HG02870 (cell line): ENCODE measurements around the gene HCN3.

Experiments
- ATAC-seq: cut with Tn5 transposase; IDR thresholded peaks from one replicate; pipeline ENCODE4 v1.9.1; 2021; ENCODE audit warnings: mild to moderate bottlenecking, moderate library complexity; ENCODE audit not compliant: unreplicated experiment

The HCN3 gene

GRCh38 chr1:155253797-155254196, 23.5 kb upstream of the HCN3 start:
- ATAC-seq, result no peak

DNA sequence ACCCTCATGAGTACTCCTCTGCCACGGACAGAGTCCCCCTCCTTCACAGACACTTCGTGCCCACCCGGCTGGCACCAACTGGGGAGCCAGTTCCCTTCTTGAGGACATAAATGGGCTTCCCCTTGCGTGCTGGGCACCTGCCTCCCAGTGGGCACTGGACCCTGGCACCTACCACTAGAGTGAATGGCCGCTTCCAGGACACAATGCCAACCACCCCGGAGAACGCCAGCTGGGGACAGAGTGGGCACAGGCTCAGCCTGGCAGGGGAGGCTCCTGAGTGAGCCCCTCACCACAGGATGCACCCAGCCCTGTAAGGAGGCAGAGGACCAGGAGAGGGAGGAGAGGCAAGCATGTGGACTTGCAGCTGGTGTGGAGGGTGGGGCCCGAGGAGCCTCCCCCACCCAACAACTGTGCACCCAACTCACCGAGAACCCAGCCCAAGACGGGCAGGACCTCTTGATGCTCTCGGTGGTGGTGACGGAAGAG, 23.0 kb upstream of the HCN3 start:
- ATAC-seq, result no peak

DNA sequence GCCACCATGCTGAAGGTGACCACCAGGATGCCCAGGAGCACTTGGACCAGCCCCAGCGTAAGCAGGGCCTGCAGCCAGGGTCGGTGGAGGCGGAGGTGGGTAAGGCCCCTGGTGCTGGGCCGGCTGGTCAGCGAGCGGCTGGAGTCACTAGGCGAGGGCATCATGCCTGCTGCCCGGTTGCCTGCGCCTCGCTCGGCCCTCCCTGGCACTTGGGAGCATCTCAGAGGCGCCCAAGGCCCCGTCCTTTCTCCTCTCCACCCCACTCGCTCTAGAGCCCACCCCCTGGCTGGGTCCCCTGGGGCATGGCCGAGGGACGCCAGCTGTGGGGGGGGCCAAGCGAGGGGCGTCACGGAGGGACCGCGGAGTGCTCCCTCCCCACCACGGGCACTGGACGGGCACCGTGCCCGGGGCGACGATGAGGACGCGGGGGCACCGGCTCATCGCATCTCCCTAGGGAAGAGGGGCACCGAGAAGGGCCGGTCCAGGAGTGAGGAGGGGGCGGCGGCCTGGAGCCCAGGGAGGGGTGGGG, 22.5 kb upstream of the HCN3 start:
- no peak for ATAC-seq

GRCh38 chr1:155255243-155256007, 21.8 kb upstream of the HCN3 start, which contains the start of gene ENTREP3:
Gene ENTREP3, minus strand, starts transcription at chr1:155255483. Its CDS starts 606 bp downstream, at chr1:155254877.
- ATAC-seq, result peak; percentile 49

DNA sequence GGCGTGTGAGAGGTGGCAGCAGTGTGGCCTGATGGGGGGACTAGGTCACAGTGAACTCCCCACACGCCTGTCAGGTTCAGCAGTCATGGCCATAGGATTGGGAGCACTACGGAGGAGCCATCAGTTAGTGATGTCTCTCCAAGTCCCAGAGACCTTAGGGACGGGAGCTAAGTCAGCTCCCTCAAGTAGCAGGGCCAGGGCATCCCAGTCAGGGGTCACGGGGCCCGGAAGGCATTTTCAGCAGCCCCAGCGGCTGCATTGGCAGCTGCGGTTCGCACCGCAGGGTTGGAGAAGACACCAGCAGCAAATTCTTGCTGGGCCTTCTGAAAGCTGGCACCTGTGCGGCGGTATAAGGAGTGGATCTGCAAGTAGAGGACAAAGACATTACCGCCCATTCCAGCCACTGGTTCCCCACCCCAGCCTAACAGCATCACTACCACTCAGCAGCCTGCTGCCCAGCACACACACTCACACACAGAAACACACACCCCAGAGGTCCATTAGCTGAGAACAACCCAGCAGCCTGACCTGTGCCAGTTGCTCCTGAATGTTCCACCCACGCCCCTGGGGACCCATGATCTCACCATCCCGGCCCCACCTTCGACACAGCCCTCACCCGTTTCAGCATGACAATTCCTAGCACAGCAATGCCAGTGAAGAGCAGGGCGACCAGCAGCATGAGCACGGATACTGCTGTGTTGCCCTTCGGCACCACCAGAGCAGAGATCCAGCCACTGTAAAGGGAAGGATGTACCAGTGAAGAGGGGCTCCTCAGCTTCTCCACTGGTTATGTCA, 21.0 kb upstream of the HCN3 start:
- ATAC-seq, result no peak

GRCh38 chr1:155260276-155260675, 17.0 kb upstream of the HCN3 start:
- no peak for ATAC-seq

GRCh38 chr1:155261493-155261851, 15.8 kb upstream of the HCN3 start:
- ATAC-seq, result no peak

DNA sequence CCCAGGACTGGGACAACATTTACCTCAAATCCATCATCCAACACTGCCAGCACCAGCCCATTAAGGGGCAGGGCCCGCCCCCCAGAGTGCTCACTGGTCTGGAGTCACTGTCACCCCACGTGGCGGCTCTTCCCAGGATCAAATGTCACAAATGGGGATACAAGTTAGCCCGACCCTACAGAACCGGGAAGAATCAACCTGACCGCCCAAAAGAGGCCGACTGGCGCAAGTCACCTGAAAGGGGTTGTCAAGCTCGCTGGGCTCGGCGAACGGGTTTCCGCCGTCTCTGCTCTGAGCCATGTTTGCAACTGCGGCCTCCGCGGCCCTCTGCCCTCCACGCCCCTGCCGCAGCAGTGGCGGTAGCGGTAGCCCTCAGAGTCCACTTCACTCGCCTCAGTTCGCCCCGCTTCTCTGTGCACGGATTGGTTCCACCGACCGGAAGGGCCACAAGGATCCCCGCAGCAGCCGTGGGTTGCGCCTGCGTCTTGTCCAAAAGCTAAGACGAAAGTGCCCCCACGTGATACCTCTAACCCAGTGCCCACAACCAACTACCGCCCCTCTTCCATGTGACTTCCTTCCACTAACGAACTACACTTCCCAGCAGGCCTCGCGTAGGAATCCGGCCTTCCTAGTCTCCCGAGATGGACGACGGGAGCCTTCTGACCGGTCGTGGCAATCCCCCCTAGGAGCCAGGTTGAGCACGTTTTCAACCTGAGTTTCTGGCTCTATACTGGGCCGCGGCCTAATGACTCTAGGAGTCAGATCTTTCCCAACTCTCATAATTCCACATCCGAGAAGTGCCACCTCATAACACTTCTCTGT, 15.2 kb upstream of the HCN3 start, which contains the start of gene SCAMP3:
TSS of gene SCAMP3 (minus strand) at position 509 of the 822 bp plus-strand sequence. CDS start at position 300, 209 bp downstream.
- peak; percentile 92 for ATAC-seq

GRCh38 chr1:155263067-155263466, 14.2 kb upstream of the HCN3 start:
- no peak for ATAC-seq

GRCh38 chr1:155266553-155266952, 10.7 kb upstream of the HCN3 start:
- no peak for ATAC-seq

GRCh38 chr1:155267373-155267772, 9.9 kb upstream of the HCN3 start:
- no peak for ATAC-seq

GRCh38 chr1:155268630-155269029, 8.6 kb upstream of the HCN3 start:
- ATAC-seq, result no peak

DNA sequence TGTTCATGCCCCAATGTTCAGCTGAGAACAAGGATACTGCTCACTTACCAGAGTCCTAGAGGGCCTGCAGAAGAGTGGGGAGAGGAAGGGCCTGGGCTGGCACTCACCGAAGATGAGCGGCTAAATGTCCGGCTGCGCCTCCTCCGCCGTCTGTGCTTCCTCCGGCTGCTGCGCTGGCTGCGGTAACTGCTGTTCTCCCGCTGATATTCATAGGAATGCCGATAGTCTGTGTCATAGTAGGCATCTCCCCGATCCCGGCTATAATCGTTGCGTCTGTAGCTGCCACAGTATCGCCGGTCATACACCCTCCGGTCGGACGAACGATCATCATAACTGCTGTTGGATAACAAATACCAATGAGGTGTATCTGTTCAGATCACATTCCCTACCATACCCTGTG, 7.9 kb upstream of the HCN3 start:
- no peak for ATAC-seq

DNA sequence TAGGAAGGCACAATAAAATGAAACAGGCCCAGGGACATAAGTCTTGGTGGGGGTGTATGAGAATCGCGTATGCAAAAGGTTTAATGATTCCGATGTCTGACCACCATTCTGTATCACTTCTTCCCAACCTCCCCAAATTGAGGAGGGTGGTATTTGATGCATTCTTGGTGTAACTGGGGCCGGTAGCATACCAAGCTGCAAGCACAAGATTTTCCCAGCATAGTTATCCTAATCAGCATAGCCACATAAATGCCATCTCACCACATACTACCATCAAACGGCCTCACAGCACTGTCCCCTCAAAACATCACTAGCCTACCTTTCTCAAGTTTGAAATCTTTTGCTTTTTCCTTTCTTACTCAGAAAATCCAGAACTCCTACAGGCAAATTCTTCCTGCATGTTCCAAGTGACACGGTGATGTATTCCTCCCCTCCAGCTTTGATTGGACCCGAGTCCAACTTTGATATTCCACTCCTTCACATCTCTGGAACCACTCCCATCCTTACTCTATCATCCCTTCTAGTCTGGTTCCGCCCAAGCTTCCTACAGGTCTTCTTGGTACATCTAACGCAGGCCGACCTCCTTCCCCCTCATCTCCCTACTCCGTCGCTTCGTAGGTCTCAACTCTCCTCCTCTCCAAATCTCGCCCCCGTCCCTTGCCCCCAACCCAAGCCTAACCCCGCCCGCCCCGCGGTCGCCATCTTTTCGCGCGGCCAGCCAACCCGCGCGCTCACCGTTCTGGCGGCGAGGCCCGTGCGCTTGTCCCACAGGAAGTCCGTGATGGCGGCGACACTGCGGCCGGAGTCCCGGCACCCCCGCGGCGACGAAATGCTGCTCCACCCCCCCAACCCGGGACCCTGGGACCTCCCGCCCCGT, 4.6 kb upstream of the HCN3 start:
- peak; percentile 29 for ATAC-seq

- peak; percentile 76 for ATAC-seq
These were observed 3.7 kb upstream of the HCN3 start, which contains the start of gene CLK2 for GRCh38 chr1:155273343-155274245. Gene CLK2, minus strand, starts transcription at chr1:155273504. Its CDS starts 2,527 bp downstream, at chr1:155270977.

GRCh38 chr1:155277902-155278688, 832 bp downstream of the HCN3 start:
- ATAC-seq, result no peak

DNA sequence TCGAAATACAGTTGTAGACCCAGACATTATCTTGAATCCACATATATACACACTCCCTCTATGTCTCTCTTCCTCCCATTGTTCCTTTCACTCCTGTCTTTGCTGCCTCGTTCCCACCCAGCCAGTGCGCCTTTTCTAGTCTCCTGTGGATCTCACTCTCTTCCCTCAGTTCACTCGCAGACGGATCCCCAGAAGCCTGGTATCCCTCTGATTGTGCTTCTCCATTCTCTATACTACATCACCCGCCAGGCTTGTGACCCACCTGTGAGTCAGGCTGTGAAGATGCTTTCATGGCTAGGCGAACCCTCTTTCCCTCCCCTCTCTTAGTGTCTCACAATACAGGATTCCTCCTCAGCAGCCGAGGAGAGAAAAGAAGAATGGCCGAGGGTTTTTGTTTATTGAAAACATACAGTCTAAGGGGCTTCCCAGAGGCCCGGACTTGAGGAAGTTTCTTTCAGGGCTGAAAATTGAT, 1.5 kb downstream of the HCN3 start:
- ATAC-seq, result no peak

- ATAC-seq, result no peak
These were observed 2.0 kb downstream of the HCN3 start for GRCh38 chr1:155279268-155279667.
